ENCODE results near the gene GRIK5. TPM values are rescaled to one million over a fixed set of nuclear protein-coding genes. Genes with fewer than 3 reads are reported as not detected.

Gene GRIK5
- total RNA-seq, 8 experiments from 2014 or later = 0.41 to 19.5 (median 6.1) TPM

DNA sequence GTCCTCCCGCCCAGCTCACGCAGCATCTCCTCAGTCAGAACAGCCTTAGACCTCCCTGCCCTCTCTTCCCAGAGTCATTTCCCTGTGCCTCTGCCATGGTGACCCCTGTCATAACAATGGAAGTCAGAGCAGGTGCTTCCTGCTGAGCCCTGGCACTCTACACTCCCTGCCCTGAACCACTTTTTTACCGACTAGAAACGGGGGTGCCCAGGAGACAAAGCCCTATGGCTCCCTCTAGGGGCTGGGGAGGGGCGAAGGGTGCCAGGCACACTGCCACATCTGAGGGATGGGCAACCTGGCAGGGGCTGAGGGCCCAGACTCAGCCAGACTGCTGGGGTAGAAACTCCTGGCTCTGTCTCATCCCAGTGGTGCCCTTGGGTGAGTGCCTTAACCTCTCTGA lies 22.3 kb upstream of the GRIK5 start:
- ATAC-seq (replicated peaks in 6 of 8) = peak in 2 of 8 experiments; percentile 19 to 22
- H3K4me1 ChIP-seq (replicated peaks in 1 of 2) = peaks cover under 1 to 7% of the 10 kb centered on the region in 2 donors
- no peak overlapping the region for H3K27ac ChIP-seq
- no peak overlapping the region for H3K4me3 ChIP-seq
- WGBS, 10 experiments = 0% methylated on average over 2 of the region's 5 CpGs; no CpG with 5 or more reads in 9 of the 10 experiments
- in situ Hi-C loops (cut with MboI; ENCODE audit: low pct_unique_long_range_greater_than_20kb in 2 of 9, low sequenced_read_pairs in 9 of 9, unreplicated experiment in 9 of 9) = no loop called here

DNA sequence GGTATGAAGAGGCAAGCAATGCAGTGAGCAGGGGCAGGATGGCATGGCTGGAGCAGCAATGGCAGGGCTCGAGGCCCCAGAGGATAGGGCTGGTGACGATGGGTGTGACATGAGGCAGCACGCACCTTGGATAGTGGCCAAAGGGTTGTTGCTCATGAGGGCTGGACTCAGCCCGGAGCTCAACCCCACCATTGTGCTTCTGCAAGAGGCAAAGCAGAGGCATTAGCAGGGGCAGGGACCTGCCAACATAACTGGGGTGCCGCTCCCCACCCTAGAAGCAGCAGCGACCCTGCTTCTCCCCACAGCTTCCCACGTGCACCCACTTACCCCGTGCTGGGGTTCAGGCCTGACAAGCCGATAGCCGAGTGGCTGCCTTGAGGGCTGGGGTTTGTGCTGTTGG lies 21.7 kb upstream of the GRIK5 start:
- ATAC-seq (replicated peaks in 6 of 8) = peak in 4 of 8 experiments; percentile 29 to 84 (median 72)
- H3K4me1 ChIP-seq (replicated peaks in 1 of 2) = peaks cover 4 to 13% of the 10 kb centered on the region in 2 donors
- no peak overlapping the region for H3K4me3 ChIP-seq
- WGBS, 10 experiments = 78% methylated on average over 6 of the region's 10 CpGs; no CpG with 5 or more reads in 9 of the 10 experiments
- H3K27ac ChIP-seq = no peak overlapping the region
- in situ Hi-C loops (cut with MboI; ENCODE audit: low pct_unique_long_range_greater_than_20kb in 2 of 9, low sequenced_read_pairs in 9 of 9, unreplicated experiment in 9 of 9) = no loop called here

DNA sequence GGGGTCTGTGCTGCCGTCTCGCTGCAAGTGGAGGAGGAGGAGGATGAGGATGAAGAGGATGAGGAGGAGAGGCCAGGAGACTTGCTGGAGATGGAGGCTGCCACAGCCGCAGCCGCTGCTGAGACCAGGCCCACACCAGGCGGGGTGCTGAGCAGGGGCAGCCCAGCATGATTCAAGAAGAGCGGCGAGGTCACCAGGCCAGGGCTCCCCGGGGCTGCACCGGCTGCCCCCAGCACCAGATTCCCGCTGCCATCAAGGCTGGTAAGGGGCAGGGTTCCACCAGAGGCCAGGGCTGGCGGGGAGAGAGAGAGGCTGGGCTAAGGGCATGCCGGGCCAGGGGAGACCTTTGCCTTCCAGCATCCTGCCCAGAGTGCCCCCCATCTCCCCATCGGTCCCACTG lies 21.3 kb upstream of the GRIK5 start:
- Histone ChIP-seq H3K4me3 (no peak overlapping the region), H3K27ac (no peak overlapping the region), H3K4me1 (replicated peaks in 1 of 2) (peaks cover 4 to 17% of the 10 kb centered on the region in 2 donors)
- WGBS, 10 experiments = 77 to 100% (median 100%) methylated on average over 2 to 4 of the region's 13 CpGs; no CpG with 5 or more reads in 7 of the 10 experiments
- in situ Hi-C loops (cut with MboI; ENCODE audit: low pct_unique_long_range_greater_than_20kb in 2 of 9, low sequenced_read_pairs in 9 of 9, unreplicated experiment in 9 of 9) = no loop called here
- ATAC-seq (replicated peaks in 6 of 8) = no peak

DNA sequence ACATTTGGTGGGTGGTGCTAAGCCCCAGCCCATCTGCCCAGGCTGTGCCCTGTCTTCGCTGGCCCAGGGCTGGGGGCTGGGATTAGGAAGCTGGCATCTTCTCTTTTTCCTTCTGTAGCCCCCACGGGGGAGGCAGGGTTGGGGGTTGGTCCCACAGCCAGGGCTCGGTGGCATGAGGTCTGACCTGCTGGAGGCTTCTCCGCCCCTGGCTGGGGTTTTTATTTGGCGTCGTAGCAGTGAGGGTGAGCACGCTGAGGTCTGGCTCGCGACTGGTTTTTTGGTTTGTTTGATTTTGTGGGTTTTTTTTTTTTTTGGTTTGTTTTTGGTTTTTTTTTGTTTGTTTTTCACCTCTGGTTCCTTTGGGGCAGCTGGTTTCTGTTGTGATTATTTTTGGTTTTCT lies 20.7 kb upstream of the GRIK5 start:
- peaks cover 4 to 20% of the 10 kb centered on the region in 2 donors for H3K4me1 ChIP-seq (replicated peaks in 1 of 2)
- in situ Hi-C loops (cut with MboI; ENCODE audit: low pct_unique_long_range_greater_than_20kb in 2 of 9, low sequenced_read_pairs in 9 of 9, unreplicated experiment in 9 of 9) = no loop called here
- no peak overlapping the region for H3K4me3 ChIP-seq
- H3K27ac ChIP-seq = no peak overlapping the region
- WGBS, 10 experiments = 65 to 100% (median 77%) methylated on average over 1 to 9 of the region's 9 CpGs; no CpG with 5 or more reads in 3 of the 10 experiments
- ATAC-seq (replicated peaks in 6 of 8) = no peak

DNA sequence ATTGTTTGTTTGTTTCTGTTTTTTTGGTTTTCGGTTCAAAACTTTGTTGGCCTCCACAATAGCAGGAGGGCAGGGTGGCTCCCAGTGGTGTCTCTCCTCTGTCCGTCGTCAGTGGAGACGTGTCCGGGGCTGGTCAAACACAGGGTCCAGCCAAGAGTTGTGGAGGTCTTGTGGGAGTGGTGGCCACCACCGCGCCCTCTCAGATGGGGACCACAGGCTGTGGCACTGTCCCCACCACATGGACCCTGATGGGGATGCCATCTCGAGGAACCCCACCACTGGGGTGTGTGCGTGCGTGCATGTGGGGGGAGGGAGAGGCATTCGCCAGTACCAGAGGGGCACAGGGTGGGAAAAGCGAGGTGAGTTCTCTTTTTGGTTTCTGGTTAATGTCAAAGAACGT lies 19.8 kb upstream of the GRIK5 start:
- in situ Hi-C loops (cut with MboI; ENCODE audit: low pct_unique_long_range_greater_than_20kb in 2 of 9, low sequenced_read_pairs in 9 of 9, unreplicated experiment in 9 of 9) = no loop called here
- no peak for ATAC-seq (replicated peaks in 6 of 8)
- no peak overlapping the region for H3K27ac ChIP-seq
- H3K4me3 ChIP-seq = no peak overlapping the region
- H3K4me1 ChIP-seq (replicated peaks in 1 of 2) = peaks cover 4 to 17% of the 10 kb centered on the region in 2 donors
- 71 to 100% (median 95%) methylated on average over 1 to 3 of the region's 13 CpGs; no CpG with 5 or more reads in 3 of the 10 experiments for WGBS, 10 experiments

DNA sequence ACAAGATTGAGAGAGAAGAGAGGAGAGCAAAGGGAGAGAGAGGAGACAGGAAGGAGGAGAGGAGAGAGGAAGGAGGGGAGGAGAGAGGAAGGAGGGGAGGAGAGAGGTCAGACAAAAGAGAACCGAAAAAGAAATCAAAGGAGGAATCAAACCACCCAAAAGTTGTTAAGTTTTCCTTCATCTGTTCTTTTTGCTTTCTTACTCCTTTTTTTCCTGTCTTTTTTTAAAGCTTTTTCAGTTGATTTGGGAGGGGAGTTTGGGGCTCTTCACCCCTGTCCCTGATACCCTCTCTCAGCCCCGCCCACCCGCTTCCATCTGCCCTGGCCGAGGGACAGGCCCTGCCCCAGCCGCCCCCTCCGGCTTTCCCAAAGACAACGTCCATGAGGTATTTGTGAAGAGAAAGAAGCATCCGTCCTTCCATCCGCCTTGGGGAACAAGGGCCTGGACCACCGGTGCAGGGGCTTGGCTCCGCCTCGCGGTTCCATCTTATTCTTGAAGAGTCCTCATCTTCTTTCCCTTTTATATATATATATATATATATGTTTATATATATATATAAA lies 19.3 kb upstream of the GRIK5 start:
- H3K27ac ChIP-seq = no peak overlapping the region
- 30 to 90% (median 66%) methylated on average over 1 to 9 of the region's 13 CpGs; no CpG with 5 or more reads in 2 of the 10 experiments for WGBS, 10 experiments
- in situ Hi-C loops (cut with MboI; ENCODE audit: low pct_unique_long_range_greater_than_20kb in 2 of 9, low sequenced_read_pairs in 9 of 9, unreplicated experiment in 9 of 9) = no loop called here
- H3K4me3 ChIP-seq = no peak overlapping the region
- peaks cover 4 to 17% of the 10 kb centered on the region in 2 donors for H3K4me1 ChIP-seq (replicated peaks in 1 of 2)
- ATAC-seq (replicated peaks in 6 of 8) = no peak

DNA sequence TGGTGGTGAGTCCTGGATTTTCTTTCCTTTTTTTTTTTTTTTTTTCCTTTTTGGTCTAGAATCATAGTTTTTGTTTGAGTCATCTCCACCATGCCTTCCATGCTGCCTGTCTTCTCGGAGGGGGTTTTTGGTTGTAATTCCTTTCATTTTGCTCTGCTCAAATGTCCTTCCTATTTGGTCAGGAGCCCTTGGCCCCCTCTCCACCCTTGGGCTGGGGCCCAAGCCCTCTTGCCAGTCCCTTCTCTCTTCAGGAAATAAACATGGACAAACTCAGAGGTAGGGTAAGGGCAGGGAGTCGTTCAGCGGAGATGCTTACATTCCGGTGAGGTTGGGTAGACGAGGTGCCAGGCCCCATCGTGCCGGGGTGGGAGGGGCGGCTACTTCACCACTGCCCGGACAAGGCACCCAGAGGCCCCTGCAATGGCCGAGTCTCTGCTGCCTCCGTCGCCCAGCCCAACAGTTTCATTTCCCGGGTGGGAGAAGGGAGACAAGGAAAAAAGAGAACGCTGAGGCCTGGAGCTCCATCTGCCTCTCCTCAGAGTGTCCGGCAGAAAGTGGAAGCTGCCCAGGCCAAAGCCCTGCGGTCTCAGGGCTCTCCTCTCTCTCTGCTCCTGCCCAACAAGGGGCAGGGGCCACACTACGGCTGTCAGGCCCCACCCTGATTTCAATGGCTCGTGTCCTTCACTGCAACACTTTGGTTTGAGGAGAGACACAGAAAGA lies 18.6 kb upstream of the GRIK5 start:
- ATAC-seq (replicated peaks in 6 of 8) = no peak
- H3K4me3 ChIP-seq = no peak overlapping the region
- no peak overlapping the region for H3K27ac ChIP-seq
- 20 to 86% (median 68%) methylated on average over 1 to 11 of the region's 18 CpGs; no CpG with 5 or more reads in 2 of the 10 experiments for WGBS, 10 experiments
- H3K4me1 ChIP-seq (replicated peaks in 1 of 2) = peaks cover 4 to 17% of the 10 kb centered on the region in 2 donors
- in situ Hi-C loops (cut with MboI; ENCODE audit: low pct_unique_long_range_greater_than_20kb in 2 of 9, low sequenced_read_pairs in 9 of 9, unreplicated experiment in 9 of 9) = no loop called here

DNA sequence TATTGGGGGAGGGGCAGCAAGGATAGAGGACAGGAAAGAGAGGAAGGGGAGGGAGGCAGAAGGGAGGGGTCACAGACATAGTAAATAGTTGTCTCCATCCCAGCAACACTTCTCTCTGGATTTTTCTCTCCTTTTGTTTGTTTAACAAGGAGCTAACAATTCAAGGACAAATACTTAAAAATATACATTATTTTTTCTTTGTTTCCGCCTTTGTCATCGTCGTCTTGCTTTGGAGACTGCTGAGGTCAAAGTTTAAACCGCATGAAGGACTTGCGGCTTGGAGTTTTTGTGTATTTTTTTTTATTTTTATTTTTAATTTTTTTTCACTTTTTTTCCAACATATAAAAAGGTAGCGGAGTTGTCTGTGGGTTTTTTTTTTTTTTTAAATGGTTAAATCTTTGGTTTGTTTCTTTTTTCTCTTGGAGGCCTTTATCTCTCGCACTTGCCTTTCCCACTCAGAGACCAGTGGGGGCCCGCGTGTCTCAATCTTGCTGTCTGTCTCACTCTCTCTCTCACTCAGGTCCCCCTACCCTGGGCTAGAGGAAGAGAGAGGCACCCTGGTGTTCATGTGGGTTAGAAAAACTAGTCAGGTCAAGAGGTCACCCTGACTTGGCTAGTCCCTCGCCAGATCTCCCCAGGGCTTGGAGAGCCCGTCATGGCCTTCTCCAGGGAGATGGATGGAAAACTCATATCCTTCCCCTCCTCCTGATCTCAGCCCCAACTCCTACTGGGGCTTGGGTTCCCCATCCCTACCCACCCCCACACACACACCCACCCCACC lies 17.0 kb upstream of the GRIK5 start:
- peak overlapping the region in 1 of 2 donors; percentile 1 for H3K27ac ChIP-seq
- H3K4me3 ChIP-seq = no peak overlapping the region
- H3K4me1 ChIP-seq (replicated peaks in 1 of 2) = peaks cover 4 to 17% of the 10 kb centered on the region in 2 donors
- WGBS, 10 experiments = 72 to 100% (median 84%) methylated on average over 1 to 10 of the region's 11 CpGs
- in situ Hi-C loops (cut with MboI; ENCODE audit: low pct_unique_long_range_greater_than_20kb in 2 of 9, low sequenced_read_pairs in 9 of 9, unreplicated experiment in 9 of 9) = no loop called here
- peak in 1 of 8 experiments; percentile 11 for ATAC-seq (replicated peaks in 6 of 8)

DNA sequence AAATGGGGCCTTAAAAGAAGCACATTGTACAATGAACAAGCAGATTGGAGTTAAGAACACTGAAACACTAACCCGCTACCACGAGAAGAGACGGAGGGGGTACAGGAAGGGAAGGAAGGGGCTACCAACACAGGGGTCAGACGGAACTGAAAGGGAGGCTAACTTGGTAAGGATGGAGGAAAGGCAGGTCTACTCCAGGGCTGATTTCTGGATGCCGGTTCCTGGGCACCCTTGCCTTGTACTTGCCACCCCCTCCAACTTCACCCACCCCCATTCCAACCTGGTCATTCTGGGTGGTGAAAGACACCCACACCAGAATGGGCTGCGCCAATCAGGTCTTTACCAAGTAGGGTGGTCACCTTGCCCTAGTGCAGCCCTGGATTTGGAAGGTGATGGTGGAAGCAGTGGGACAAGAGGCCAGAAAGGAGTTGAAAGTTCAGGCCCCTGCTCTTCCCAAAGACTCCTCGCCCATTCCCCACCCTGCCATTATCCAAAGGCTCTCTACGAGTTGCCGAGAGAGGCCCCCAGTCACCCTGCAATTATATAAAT lies 16.3 kb upstream of the GRIK5 start:
- in situ Hi-C loops (cut with MboI; ENCODE audit: low pct_unique_long_range_greater_than_20kb in 2 of 9, low sequenced_read_pairs in 9 of 9, unreplicated experiment in 9 of 9) = no loop called here
- no peak overlapping the region for H3K4me3 ChIP-seq
- no peak for ATAC-seq (replicated peaks in 6 of 8)
- no peak overlapping the region for H3K27ac ChIP-seq
- WGBS, 10 experiments = 92 to 100% (median 94%) methylated on average over 2 to 5 of the region's 9 CpGs; no CpG with 5 or more reads in 6 of the 10 experiments
- H3K4me1 ChIP-seq (replicated peaks in 1 of 2) = peaks cover 4 to 17% of the 10 kb centered on the region in 2 donors

DNA sequence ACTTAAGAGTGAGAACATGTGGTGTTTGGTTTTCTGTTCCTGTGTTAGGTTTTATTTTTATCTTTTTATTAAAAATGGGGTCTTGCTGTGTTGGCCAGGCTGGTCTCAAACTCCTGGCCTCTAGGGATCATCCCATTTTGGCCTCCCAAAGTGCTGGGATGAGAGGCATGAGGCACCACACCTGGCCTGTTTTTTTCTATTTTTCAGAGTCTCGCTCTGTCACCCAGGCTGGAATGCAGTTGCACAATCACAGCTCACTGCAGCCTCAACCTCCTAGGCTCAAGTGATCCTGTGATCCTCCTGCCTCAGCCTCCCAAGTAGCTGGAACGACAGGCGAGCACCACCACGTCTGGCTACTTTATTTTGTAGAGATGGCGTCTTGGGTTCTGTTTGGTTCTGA lies 13.5 kb upstream of the GRIK5 start:
- H3K4me3 ChIP-seq = no peak overlapping the region
- no peak overlapping the region for H3K27ac ChIP-seq
- no peak for ATAC-seq (replicated peaks in 6 of 8)
- in situ Hi-C loops (cut with MboI; ENCODE audit: low pct_unique_long_range_greater_than_20kb in 2 of 9, low sequenced_read_pairs in 9 of 9, unreplicated experiment in 9 of 9) = no loop called here
- H3K4me1 ChIP-seq (replicated peaks in 1 of 2) = peaks cover 4 to 17% of the 10 kb centered on the region in 2 donors
- 67 to 100% (median 83%) methylated on average over 1 to 4 of the region's 5 CpGs; no CpG with 5 or more reads in 5 of the 10 experiments for WGBS, 10 experiments

DNA sequence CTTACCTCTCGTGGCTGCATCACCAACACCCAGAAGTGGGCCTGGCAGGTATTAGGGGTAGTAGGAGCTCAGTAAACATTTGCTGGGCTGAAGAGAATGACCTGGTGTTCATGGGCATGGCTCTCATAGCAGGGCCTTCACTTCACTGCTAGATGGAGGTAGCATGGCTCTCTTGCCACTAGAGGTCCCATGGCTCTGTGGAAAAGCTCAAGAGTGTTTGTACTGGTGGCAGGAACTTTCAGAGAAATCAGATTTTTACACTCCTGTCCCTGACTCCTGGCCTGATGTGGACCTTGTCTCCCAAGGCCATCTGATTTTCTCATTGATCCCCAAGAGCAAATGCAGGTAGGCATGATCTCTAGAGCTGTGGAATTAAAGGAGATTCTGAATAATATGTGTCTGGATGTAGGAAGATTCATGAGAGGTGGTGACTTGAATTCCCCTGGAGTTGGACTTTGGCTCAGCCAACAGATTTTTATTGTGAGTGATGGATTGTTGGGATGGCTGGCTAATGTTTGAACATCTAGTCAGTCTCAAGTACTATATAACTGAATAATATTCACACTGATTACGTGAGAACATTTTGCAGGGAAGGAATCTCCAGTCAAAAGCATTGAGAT lies 11.7 kb upstream of the GRIK5 start:
- Histone ChIP-seq H3K4me3 (no peak overlapping the region), H3K27ac (no peak overlapping the region), H3K4me1 (replicated peaks in 1 of 2) (peaks cover 9 to 14% of the 10 kb centered on the region in 2 donors)
- 67 to 100% (median 100%) methylated on average over 1 to 2 of the region's 2 CpGs; no CpG with 5 or more reads in 5 of the 10 experiments for WGBS, 10 experiments
- peak in 4 of 8 experiments; percentile 22 to 73 (median 70) for ATAC-seq (replicated peaks in 6 of 8)
- in situ Hi-C loops (cut with MboI; ENCODE audit: low pct_unique_long_range_greater_than_20kb in 2 of 9, low sequenced_read_pairs in 9 of 9, unreplicated experiment in 9 of 9) = no loop called here

DNA sequence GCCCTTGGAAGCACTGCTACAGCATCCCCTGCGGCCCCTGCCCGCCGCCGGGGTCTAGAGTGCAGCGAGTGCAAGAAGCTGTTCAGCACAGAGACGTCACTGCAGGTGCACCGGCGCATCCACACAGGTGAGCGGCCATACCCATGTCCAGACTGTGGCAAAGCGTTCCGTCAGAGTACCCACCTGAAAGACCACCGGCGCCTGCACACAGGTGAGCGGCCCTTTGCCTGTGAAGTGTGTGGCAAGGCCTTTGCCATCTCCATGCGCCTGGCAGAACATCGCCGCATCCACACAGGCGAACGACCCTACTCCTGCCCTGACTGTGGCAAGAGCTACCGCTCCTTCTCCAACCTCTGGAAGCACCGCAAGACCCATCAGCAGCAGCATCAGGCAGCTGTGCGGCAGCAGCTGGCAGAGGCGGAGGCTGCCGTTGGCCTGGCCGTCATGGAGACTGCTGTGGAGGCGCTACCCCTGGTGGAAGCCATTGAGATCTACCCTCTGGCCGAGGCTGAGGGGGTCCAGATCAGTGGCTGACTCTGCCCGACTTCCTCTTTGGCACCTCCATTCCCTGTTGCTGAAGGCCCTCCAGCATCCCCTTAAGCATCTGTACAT lies 10.9 kb upstream of the GRIK5 start:
- no peak overlapping the region for H3K4me3 ChIP-seq
- peaks cover 8 to 9% of the 10 kb centered on the region in 2 donors for H3K4me1 ChIP-seq (replicated peaks in 1 of 2)
- no peak overlapping the region for H3K27ac ChIP-seq
- no peak for ATAC-seq (replicated peaks in 6 of 8)
- 71 to 100% (median 91%) methylated on average over 3 to 12 of the region's 28 CpGs; no CpG with 5 or more reads in 6 of the 10 experiments for WGBS, 10 experiments
- in situ Hi-C loops (cut with MboI; ENCODE audit: low pct_unique_long_range_greater_than_20kb in 2 of 9, low sequenced_read_pairs in 9 of 9, unreplicated experiment in 9 of 9) = no loop called here

All from motor neuron (in vitro differentiated cells).